Ovary (tissue), 9 donors: ENCODE data around the gene SLC6A18. TPM values are rescaled to one million over a fixed set of nuclear protein-coding genes. Genes with fewer than 3 reads are reported as not detected.

Experiments used
- DNase-seq, 5 donors: peaks; one replicate each; pipeline ENCODE4 v3.0.0-alpha.2; 2019 to 2020
- H3K27ac ChIP-seq, 2 donors: fragments of 200-600 bp; one replicate each; pipeline versions ENCODE4 v1.5.1 to v1.8.0; 2019 to 2022
- H3K27me3 ChIP-seq: fragments of 200-600 bp; one replicate; pipeline ENCODE4 v1.8.0; 2022
- H3K36me3 ChIP-seq: fragments of 200-600 bp; sonication (generic); one replicate; pipeline ENCODE4 v1.5.1; 2019
- H3K4me1 ChIP-seq: one replicate; pipeline ENCODE4 v1.8.1; 2013; ENCODE audit warnings: mild to moderate bottlenecking, moderate library complexity; ENCODE audit not compliant: insufficient read depth
- H3K4me3 ChIP-seq: fragments of 200-600 bp; sonication (generic); one replicate; pipeline ENCODE4 v1.5.1; 2017
- H3K9me3 ChIP-seq, 2 donors: fragments of 200-600 bp in 1 of 2; sonication (generic) in 1 of 2; one replicate each; pipeline versions ENCODE4 v1.5.1 to v1.8.1; 2013 to 2019; ENCODE audit warnings: mild to moderate bottlenecking in 1 of 2, moderate library complexity in 1 of 2
- CTCF ChIP-seq, 3 donors: fragments of 450-650 bp in 2 of 3; fragments of 200-600 bp in 1 of 3; IDR thresholded peaks; one replicate each; pipeline versions ENCODE4 v1.5.1 to v1.8.0; 2016 to 2022; ENCODE audit warnings: antibody characterized with exemption in 3 of 3, mild to moderate bottlenecking in 1 of 3
- EP300 ChIP-seq: sonication (generic); formaldehyde crosslinking; IDR thresholded peaks from one replicate; pipeline ENCODE4 v1.6.1; 2017; ENCODE audit warnings: antibody characterized with exemption
- POLR2A ChIP-seq: fragments of 450-650 bp; IDR thresholded peaks from one replicate; pipeline ENCODE4 v1.6.1; 2017; ENCODE audit warnings: antibody characterized with exemption, mild to moderate bottlenecking, moderate library complexity
- WGBS, 3 donors: extraction: QIAGEN DNeasy Blood & Tissue Kit in 1 of 3; methylation state at CpG; one replicate each; pipeline versions ENCODE4 v1.1.5 to v1.1.7; 2013 to 2017; 5-methylcytosine and 5-hydroxymethylcytosine counted together
- intact Hi-C, 4 donors: fragments of 100-400 bp; cut with DNase I; formaldehyde crosslinking; loops; one replicate each; pipeline versions ENCODE4 v1.11.0 to v1.15.1; 2022 to 2023
- polyA plus RNA-seq, 2 donors: library from polyadenylated mRNA; stranded (reverse); fragments of 200-250 nt in 1 of 2; fragments of 350-450 nt in 1 of 2; fragmentation: Illumina TruSeq in 1 of 2; extraction: RNeasy Lipid Tissue Mini Kit (QIAGEN cat#74804) in 1 of 2; gene quantifications; one replicate each; pipeline ENCODE4 v1.2.3, GENCODE V29; 2013 to 2014
- total RNA-seq, 7 donors: library from RNA; depleted of rRNA in 2 of 7; stranded (reverse); fragments of >200 nt in 2 of 7; fragmentation: NEBNext Ultra II Directional in 3 of 7; extraction: Animal tissue kit (Norgen Biotek cat#: 25700) in 3 of 7; gene quantifications; one replicate each; pipeline versions ENCODE4 v1.1.0 to v1.2.4, GENCODE V29; 2016 to 2023
- donor health status: DM: no; HTN: no; CAD: no; lungs with moderate emphysema.
- donor health status: DM: no; HTN: no; CAD: no.
- donor health status: Bipolar disorder and iron deficiency.
- donor health status: DM: yes; HTN: yes; CAD: no.
- donor health status: DM: no; HTN: no; CAD: no.
- donor health status: DM: yes; HTN: yes; CAD: no.

The SLC6A18 gene
- total and polyA plus RNA-seq, 9 donors: not detected

- TF ChIP-seq POLR2A (no peak), EP300 (no peak), CTCF (IDR thresholded peaks at IDR 0.05) (no peak)
- H3K27ac ChIP-seq: no peak overlapping the region
- no peaks in the 10 kb centered on the region for H3K9me3 ChIP-seq
- H3K27me3 ChIP-seq: no peaks in the 10 kb centered on the region
- intact Hi-C loops: no loop called here
- H3K4me3 ChIP-seq: no peak overlapping the region
- H3K36me3 ChIP-seq: no peaks in the 10 kb centered on the region
- 54 to 67% (median 64%) methylated on average over 18 of the region's 18 CpGs for WGBS, 3 donors
- no peaks in the 10 kb centered on the region for H3K4me1 ChIP-seq
- DNase-seq: no peak
These were observed 32.1 kb upstream of the SLC6A18 start for GRCh38 chr5:1192971-1193590.

- Histone ChIP-seq H3K36me3 (no peaks in the 10 kb centered on the region), H3K4me3 (no peak overlapping the region), H3K27ac (no peak overlapping the region), H3K4me1 (no peaks in the 10 kb centered on the region), H3K9me3 (no peaks in the 10 kb centered on the region), H3K27me3 (no peaks in the 10 kb centered on the region)
- intact Hi-C loops: no loop called here
- DNase-seq: no peak
- WGBS, 3 donors: 79 to 85% (median 81%) methylated on average over 28 of the region's 28 CpGs
- TF ChIP-seq POLR2A: no peak
- no peak for TF ChIP-seq EP300
- TF ChIP-seq CTCF (IDR thresholded peaks at IDR 0.05): no peak
These were observed 31.6 kb upstream of the SLC6A18 start for GRCh38 chr5:1193591-1193985.

GRCh38 chr5:1194378-1194777, 30.8 kb upstream of the SLC6A18 start:
- H3K4me1 ChIP-seq: no peaks in the 10 kb centered on the region
- DNase-seq: no peak
- H3K9me3 ChIP-seq: no peaks in the 10 kb centered on the region
- WGBS, 3 donors: 81 to 88% (median 86%) methylated on average over 6 of the region's 6 CpGs
- no peak overlapping the region for H3K4me3 ChIP-seq
- no peaks in the 10 kb centered on the region for H3K36me3 ChIP-seq
- no peak for TF ChIP-seq POLR2A
- H3K27me3 ChIP-seq: no peaks in the 10 kb centered on the region
- intact Hi-C loops: no loop called here
- H3K27ac ChIP-seq: no peak overlapping the region

GRCh38 chr5:1195439-1195838, 29.7 kb upstream of the SLC6A18 start:
- H3K27me3 ChIP-seq: no peaks in the 10 kb centered on the region
- no peaks in the 10 kb centered on the region for H3K36me3 ChIP-seq
- no peak for DNase-seq
- no peak overlapping the region for H3K27ac ChIP-seq
- H3K4me1 ChIP-seq: no peaks in the 10 kb centered on the region
- no peaks in the 10 kb centered on the region for H3K9me3 ChIP-seq
- 88 to 100% (median 89%) methylated on average over 5 of the region's 5 CpGs for WGBS, 3 donors
- H3K4me3 ChIP-seq: no peak overlapping the region
- TF ChIP-seq EP300: no peak
- TF ChIP-seq CTCF (IDR thresholded peaks at IDR 0.05): no peak
- TF ChIP-seq POLR2A: no peak
- intact Hi-C loops: no loop called here

GRCh38 chr5:1195916-1196315, 29.3 kb upstream of the SLC6A18 start:
- 72 to 85% (median 77%) methylated on average over 24 of the region's 24 CpGs for WGBS, 3 donors
- no peaks in the 10 kb centered on the region for H3K36me3 ChIP-seq
- DNase-seq: no peak
- H3K27me3 ChIP-seq: no peaks in the 10 kb centered on the region
- TF ChIP-seq EP300: no peak
- no peak for TF ChIP-seq POLR2A
- TF ChIP-seq CTCF (IDR thresholded peaks at IDR 0.05): no peak
- H3K9me3 ChIP-seq: no peaks in the 10 kb centered on the region
- H3K27ac ChIP-seq: no peak overlapping the region
- H3K4me3 ChIP-seq: no peak overlapping the region
- intact Hi-C loops: no loop called here
- H3K4me1 ChIP-seq: no peaks in the 10 kb centered on the region
